Prostate gland (tissue), 2 donors: ENCODE data around the gene SUN2. TPM values are rescaled to one million over a fixed set of nuclear protein-coding genes. Genes with fewer than 3 reads are reported as not detected.

Experiments
- DNase-seq: peaks from one replicate; pipeline ENCODE4 v3.0.0-alpha.2; 2019; ENCODE audit warnings: low spot score
- H3K27ac ChIP-seq, 2 donors: fragments of 200-600 bp; sonication (generic); 2 replicates each; pipeline ENCODE4 v1.5.1; 2017 to 2019
- H3K27me3 ChIP-seq: fragments of 200-600 bp; sonication (generic); replicated peaks from 2 replicates; pipeline ENCODE4 v1.5.1; 2019; ENCODE audit not compliant: insufficient read depth
- H3K36me3 ChIP-seq, 2 donors: fragments of 200-600 bp; sonication (generic); 1 replicate in 1 of 2; 2 replicates in 1 of 2; pipeline versions ENCODE4 v1.5.1 to v1.8.1; 2017 to 2019
- H3K4me1 ChIP-seq: fragments of 200-600 bp; sonication (generic); replicated peaks from 2 replicates; pipeline ENCODE4 v1.5.1; 2019
- H3K4me3 ChIP-seq, 2 donors: fragments of 200-600 bp; sonication (generic); 2 replicates each; pipeline ENCODE4 v1.5.1; 2017 to 2019
- H3K9me3 ChIP-seq: fragments of 200-600 bp; sonication (generic); 2 replicates; pipeline ENCODE4 v1.5.1; 2017
- CTCF ChIP-seq, 4 experiments: fragments of 200-600 bp in 2 of 4; fragments of 450-650 bp in 2 of 4; sonication (generic) in 2 of 4; IDR thresholded peaks; 1 replicate in 3 of 4; 2 replicates in 1 of 4; pipeline ENCODE4 v1.5.1; 2016 to 2019; ENCODE audit warnings: antibody characterized with exemption in 4 of 4, mild to moderate bottlenecking in 2 of 4, moderate library complexity in 2 of 4
- POLR2A ChIP-seq: fragments of 450-650 bp; IDR thresholded peaks from one replicate; pipeline ENCODE4 v1.6.1; 2016; ENCODE audit warnings: antibody characterized with exemption, mild to moderate bottlenecking
- POLR2AphosphoS5 ChIP-seq: sonication (generic); formaldehyde crosslinking; IDR thresholded peaks from one replicate; pipeline ENCODE4 v1.6.1; 2017; ENCODE audit warnings: antibody characterized with exemption
- WGBS: methylation state at CpG from one replicate; pipeline ENCODE4 v1.1.5; 2018; 5-methylcytosine and 5-hydroxymethylcytosine counted together
- intact Hi-C: fragments of 100-400 bp; cut with DNase I; formaldehyde crosslinking; loops from one replicate; pipeline ENCODE4 v1.14.2; 2022
- small RNA-seq, 2 donors: library from RNA; depleted of rRNA; stranded (forward); fragments of <200 nt; gene quantifications; one replicate each; pipeline ENCODE3, GENCODE V24; 2016
- total RNA-seq, 2 donors: library from RNA; depleted of rRNA; stranded (reverse); fragments of >200 nt; gene quantifications; one replicate each; pipeline ENCODE4 v1.1.0, GENCODE V29; 2016

Gene SUN2
- total RNA-seq, 2 donors from 2014 or later, result 401 to 445 TPM

- Histone ChIP-seq H3K27me3 (no peaks in the 10 kb centered on the region), H3K4me1 (no peaks in the 10 kb centered on the region), H3K27ac (no peak overlapping the region), H3K9me3 (no peaks in the 10 kb centered on the region), H3K4me3 (no peak overlapping the region), H3K36me3 (peaks cover 0 to 7% of the 10 kb centered on the region in 2 donors)
- TF ChIP-seq POLR2AphosphoS5 (no peak), POLR2A (no peak), CTCF (IDR thresholded peaks at IDR 0.05) (no peak)
- WGBS, result 45% methylated on average over 1 of the region's 1 CpG
- DNase-seq, result no peak
- intact Hi-C loops, result no loop called here
Measured at GRCh38 chr22:38689651-38690050, 66.1 kb downstream of the SUN2 start.

- TF ChIP-seq POLR2A (no peak), POLR2AphosphoS5 (no peak), CTCF (IDR thresholded peaks at IDR 0.05) (no peak)
Measured at GRCh38 chr22:38685761-38686160, 70.0 kb downstream of the SUN2 start.

GRCh38 chr22:38684895-38685294, 70.9 kb downstream of the SUN2 start:
- peaks cover 5% of the 10 kb centered on the region for H3K4me1 ChIP-seq
- peaks cover 0 to 7% of the 10 kb centered on the region in 2 donors for H3K36me3 ChIP-seq
- intact Hi-C loops, result loop anchor here (5.0 kb wide), 1 partner anchor 47 kb away; no protein-coding TSS in a partner anchor
- 90% methylated on average over 9 of the region's 9 CpGs for WGBS
- no peak overlapping the region for H3K27ac ChIP-seq
- no peak for TF ChIP-seq CTCF (IDR thresholded peaks at IDR 0.05)
- no peak for TF ChIP-seq POLR2A
- TF ChIP-seq POLR2AphosphoS5, result no peak
- DNase-seq, result no peak
- no peaks in the 10 kb centered on the region for H3K27me3 ChIP-seq
- no peak overlapping the region for H3K4me3 ChIP-seq
- H3K9me3 ChIP-seq, result no peaks in the 10 kb centered on the region

More at GRCh38 chr22:38685761-38686160, 70.0 kb downstream of the SUN2 start:
- Histone ChIP-seq H3K4me1 (peaks cover 5% of the 10 kb centered on the region), H3K4me3 (no peak overlapping the region), H3K27ac (no peak overlapping the region), H3K27me3 (no peaks in the 10 kb centered on the region), H3K36me3 (peaks cover 0 to 7% of the 10 kb centered on the region in 2 donors), H3K9me3 (no peaks in the 10 kb centered on the region)
- intact Hi-C loops, result no loop called here
- DNase-seq, result no peak
- WGBS, result 88% methylated on average over 1 of the region's 1 CpG

Small RNA genes lying within 50 kb of the gene (small RNA-seq; reads per million reads assigned to genes)
- 0 reads per million in 2 donors for gene AL021707.8

Other genes with a start within 250 kb of the SUN2 start
- 100 to 1,000 TPM; 374 to 600 TPM for gene DDX17, start 249.7 kb downstream of the SUN2 start, total RNA-seq
- 1 to 10 TPM in 1 of 2 donors, under 1 TPM in 1; 0.23 to 3.2 TPM for gene DMC1, start 185.8 kb downstream of the SUN2 start, total RNA-seq
- 1 to 10 TPM; 1.0 to 2.2 TPM for gene FAM227A, start 99.6 kb downstream of the SUN2 start, total RNA-seq
- gene CBY1, start 99.4 kb downstream of the SUN2 start, total RNA-seq, result 10 to 100 TPM; 24.7 to 41.0 TPM
- gene TOMM22, start 74.0 kb downstream of the SUN2 start, total RNA-seq, result 10 to 100 TPM; 44.5 to 50.8 TPM
- 10 to 100 TPM; 56.7 to 69.2 TPM for gene JOSD1, start 55.1 kb downstream of the SUN2 start, total RNA-seq
- gene GTPBP1, start 50.1 kb downstream of the SUN2 start, total RNA-seq, result 10 to 100 TPM; 61.9 to 74.5 TPM
- 10 to 100 TPM; 36.9 to 41.8 TPM for gene DNAL4, start 38.1 kb upstream of the SUN2 start, total RNA-seq
- 10 to 100 TPM; 12.6 to 36.2 TPM for gene NPTXR, start 88.0 kb upstream of the SUN2 start, total RNA-seq
- 10 to 100 TPM; 39.9 to 56.2 TPM for gene CBX6, start 116.2 kb upstream of the SUN2 start, total RNA-seq
- 1 to 10 TPM in 1 of 2 donors, not detected in 1; 1.6 TPM for gene APOBEC3A, start 201.6 kb upstream of the SUN2 start, total RNA-seq
- gene APOBEC3B, start 226.3 kb upstream of the SUN2 start, total RNA-seq, result 1 to 10 TPM in 1 of 2 donors, under 1 TPM in 1; 0.91 to 1.5 TPM